Measurements from ENCODE around the gene EXOC6B.

Gene EXOC6B

GRCh38 chr2:72271766-72272641, 553.8 kb downstream of the EXOC6B start:
- no peak overlapping the region for H3K27ac Mint-ChIP-seq
- no peaks in the 10 kb centered on the region for H3K36me3 Mint-ChIP-seq
- no peaks in the 10 kb centered on the region for H3K27me3 Mint-ChIP-seq
- no peaks in the 10 kb centered on the region for H3K4me1 Mint-ChIP-seq
- no peak overlapping the region for H3K4me3 Mint-ChIP-seq
- CTCF ChIA-PET, result no interaction called here
- no peak for DNase-seq
- no peaks in the 10 kb centered on the region for H3K9me3 Mint-ChIP-seq

GRCh38 chr2:72271276-72271614, 554.6 kb downstream of the EXOC6B start:
- Mint-ChIP-seq H3K9me3 (no peaks in the 10 kb centered on the region), H3K27me3 (no peaks in the 10 kb centered on the region), H3K27ac (no peak overlapping the region), H3K36me3 (no peaks in the 10 kb centered on the region), H3K4me3 (no peak overlapping the region), H3K4me1 (no peaks in the 10 kb centered on the region)
- CTCF ChIA-PET, result no interaction called here
- DNase-seq, result no peak

DNA sequence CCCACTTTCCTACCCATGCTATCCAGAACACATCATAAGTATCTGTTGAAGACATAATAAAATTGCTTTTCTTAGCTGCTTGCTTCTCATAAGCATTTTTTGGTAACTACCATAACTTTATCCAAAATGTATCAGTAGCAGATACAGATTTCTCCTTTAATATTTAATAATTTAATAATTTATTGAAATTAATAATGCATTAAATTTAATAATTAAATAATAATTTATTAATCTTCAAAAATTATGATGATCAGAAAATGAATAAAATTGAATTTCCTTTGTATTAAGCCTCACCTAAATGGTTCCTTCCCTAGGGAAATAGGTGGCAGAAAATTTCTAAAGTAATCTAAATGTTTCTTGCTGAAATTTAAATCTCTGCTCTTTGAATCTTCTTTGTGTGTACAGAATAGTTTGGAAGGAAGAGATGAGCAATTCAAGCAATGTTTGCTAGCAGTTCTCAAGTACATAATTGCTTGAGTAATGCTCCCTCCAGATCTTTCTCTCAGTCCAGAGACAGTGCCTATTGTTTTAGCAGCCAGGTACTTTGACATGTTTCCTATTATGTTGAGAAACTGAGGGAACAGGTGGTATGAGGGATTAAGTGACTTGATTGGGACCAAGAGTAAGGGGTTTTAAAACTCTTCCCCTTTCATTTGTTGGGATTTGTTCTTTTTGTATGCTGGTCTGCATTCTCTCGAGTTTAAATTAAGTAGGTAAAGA, 555.1 kb downstream of the EXOC6B start:
- H3K4me3 Mint-ChIP-seq, result no peak overlapping the region
- no peaks in the 10 kb centered on the region for H3K36me3 Mint-ChIP-seq
- H3K9me3 Mint-ChIP-seq, result no peaks in the 10 kb centered on the region
- no peaks in the 10 kb centered on the region for H3K27me3 Mint-ChIP-seq
- CTCF ChIA-PET, result no interaction called here
- DNase-seq, result no peak
- H3K4me1 Mint-ChIP-seq, result no peaks in the 10 kb centered on the region
- no peak overlapping the region for H3K27ac Mint-ChIP-seq

DNA sequence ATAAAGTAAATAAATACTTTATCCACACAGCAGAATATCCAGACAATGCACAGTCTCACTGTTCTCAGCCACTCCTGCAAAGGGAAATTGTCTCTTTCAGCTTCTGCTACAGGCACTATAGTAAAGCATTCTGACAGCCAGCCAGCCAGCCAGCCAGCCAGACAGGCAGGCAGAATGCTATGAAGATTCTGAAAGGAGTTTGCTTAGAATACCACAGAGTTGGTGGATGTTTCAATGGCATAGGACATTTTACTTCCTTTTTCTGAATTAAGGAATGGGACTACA, 562.1 kb downstream of the EXOC6B start:
- Mint-ChIP-seq H3K36me3 (no peaks in the 10 kb centered on the region), H3K9me3 (no peaks in the 10 kb centered on the region), H3K27me3 (no peaks in the 10 kb centered on the region), H3K4me3 (no peak overlapping the region), H3K27ac (no peak overlapping the region), H3K4me1 (no peaks in the 10 kb centered on the region)
- CTCF ChIA-PET, result no interaction called here
- DNase-seq, result no peak

DNA sequence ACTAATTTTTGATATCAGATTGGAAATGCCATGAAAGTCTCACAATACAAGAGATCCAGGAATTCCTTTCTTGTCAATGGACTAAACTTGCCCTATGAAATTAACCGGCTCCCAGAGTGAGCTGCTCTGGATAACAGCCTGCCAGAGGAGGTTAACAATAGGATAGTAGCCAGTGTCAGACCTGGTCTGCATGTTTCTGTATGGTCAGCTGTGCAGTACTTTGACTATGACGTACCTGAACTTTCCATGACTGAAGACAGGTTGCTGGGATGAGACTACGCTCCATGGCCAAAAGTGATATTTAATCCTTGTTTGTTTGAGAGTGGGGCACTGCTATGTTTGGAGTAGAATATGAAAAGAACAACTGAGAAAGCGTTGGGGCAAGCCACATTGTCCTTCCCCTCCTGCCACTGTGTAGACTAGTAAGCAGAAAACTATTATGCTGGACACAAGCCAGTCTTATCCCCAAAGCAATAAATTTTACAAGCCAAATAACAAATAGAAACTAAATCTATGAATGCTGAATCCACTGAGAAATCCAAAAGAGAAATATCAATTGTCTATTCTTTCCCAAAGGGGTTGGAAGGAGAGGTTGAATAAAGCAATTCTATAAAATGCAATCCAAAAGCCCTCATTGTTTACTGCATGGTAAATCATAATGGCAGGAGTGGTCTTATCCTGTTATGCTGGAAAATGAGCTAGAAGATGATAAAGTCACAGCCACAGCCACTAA, 562.6 kb downstream of the EXOC6B start:
- DNase-seq, result no peak
- H3K36me3 Mint-ChIP-seq, result no peaks in the 10 kb centered on the region
- no peak overlapping the region for H3K4me3 Mint-ChIP-seq
- no peaks in the 10 kb centered on the region for H3K4me1 Mint-ChIP-seq
- CTCF ChIA-PET, result no interaction called here
- H3K27ac Mint-ChIP-seq, result no peak overlapping the region
- no peaks in the 10 kb centered on the region for H3K27me3 Mint-ChIP-seq
- H3K9me3 Mint-ChIP-seq, result no peaks in the 10 kb centered on the region

DNA sequence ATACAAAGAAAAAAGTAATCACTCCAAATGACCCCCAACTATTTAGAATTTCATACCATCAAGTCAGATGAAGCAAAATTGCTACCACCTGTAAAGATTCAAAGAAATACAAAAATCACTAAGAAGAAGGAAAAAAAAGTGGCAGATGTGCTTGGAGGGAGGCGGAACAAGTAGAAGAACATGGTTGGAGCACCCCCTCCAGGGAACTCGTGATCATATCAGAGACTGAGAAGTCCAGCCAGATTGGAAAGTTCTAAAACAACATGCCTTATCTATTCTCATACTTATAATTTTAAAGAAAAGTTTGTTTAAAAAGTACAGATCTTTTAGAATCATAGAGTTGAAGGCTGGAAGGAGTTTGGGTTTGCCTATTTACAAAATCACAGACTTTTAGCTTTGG, 564.8 kb downstream of the EXOC6B start:
- no peak for DNase-seq
- Mint-ChIP-seq H3K4me1 (no peaks in the 10 kb centered on the region), H3K9me3 (no peaks in the 10 kb centered on the region), H3K27me3 (no peaks in the 10 kb centered on the region), H3K27ac (no peak overlapping the region), H3K4me3 (no peak overlapping the region), H3K36me3 (no peaks in the 10 kb centered on the region)
- CTCF ChIA-PET, result no interaction called here

- Mint-ChIP-seq H3K36me3 (no peaks in the 10 kb centered on the region), H3K4me3 (no peak overlapping the region), H3K27me3 (no peaks in the 10 kb centered on the region), H3K9me3 (peaks cover 3% of the 10 kb centered on the region), H3K4me1 (no peaks in the 10 kb centered on the region), H3K27ac (no peak overlapping the region)
- CTCF ChIA-PET, result interaction anchor here (0.6 kb wide), 1 partner anchor 322 kb away, joined by 3 read pairs; no protein-coding TSS in a partner anchor
- DNase-seq, result no peak
These were observed 570.3 kb downstream of the EXOC6B start for GRCh38 chr2:72255540-72255939.

DNA sequence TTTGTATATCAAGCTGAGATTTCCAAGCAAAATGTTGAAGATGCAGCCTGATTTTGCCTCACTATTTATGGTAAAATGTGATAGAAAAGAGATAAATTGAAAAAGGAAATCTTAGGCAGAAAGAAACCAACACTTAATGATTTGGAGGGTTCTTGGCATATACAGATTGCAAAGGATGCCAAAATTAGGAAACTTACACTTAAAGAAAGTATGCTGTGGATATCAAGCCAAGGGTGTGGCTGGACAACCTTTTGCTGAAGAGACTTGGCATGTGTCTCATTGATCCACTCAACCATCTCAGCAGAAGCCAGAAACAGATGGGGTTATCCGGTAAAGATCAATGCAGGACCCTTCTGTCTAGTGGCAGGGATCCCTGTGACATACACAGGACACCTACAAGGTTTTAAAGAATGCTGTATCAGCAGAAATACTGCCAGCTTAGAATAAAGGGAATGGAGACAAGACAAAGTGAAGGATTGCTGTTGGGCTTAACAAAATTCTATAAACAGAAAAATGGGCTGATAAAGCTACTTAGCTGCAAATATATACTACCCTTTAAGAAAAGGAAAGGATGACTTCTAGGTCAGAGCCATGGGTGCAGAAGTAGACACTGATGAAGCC, 570.9 kb downstream of the EXOC6B start:
- CTCF ChIA-PET, result interaction anchor here (0.6 kb wide), 1 partner anchor 321 kb away, joined by 3 read pairs; no protein-coding TSS in a partner anchor
- DNase-seq, result no peak
- Mint-ChIP-seq H3K27ac (no peak overlapping the region), H3K9me3 (peaks cover 3% of the 10 kb centered on the region), H3K36me3 (no peaks in the 10 kb centered on the region), H3K4me1 (no peaks in the 10 kb centered on the region), H3K27me3 (no peaks in the 10 kb centered on the region), H3K4me3 (no peak overlapping the region)

GRCh38 chr2:72238311-72238710, 587.5 kb downstream of the EXOC6B start:
- no peaks in the 10 kb centered on the region for H3K9me3 Mint-ChIP-seq
- H3K4me3 Mint-ChIP-seq, result no peak overlapping the region
- peaks cover 12% of the 10 kb centered on the region for H3K4me1 Mint-ChIP-seq
- no peak overlapping the region for H3K27ac Mint-ChIP-seq
- DNase-seq, result no peak
- CTCF ChIA-PET, result no interaction called here
- H3K36me3 Mint-ChIP-seq, result peaks cover 2% of the 10 kb centered on the region
- H3K27me3 Mint-ChIP-seq, result no peaks in the 10 kb centered on the region

DNA sequence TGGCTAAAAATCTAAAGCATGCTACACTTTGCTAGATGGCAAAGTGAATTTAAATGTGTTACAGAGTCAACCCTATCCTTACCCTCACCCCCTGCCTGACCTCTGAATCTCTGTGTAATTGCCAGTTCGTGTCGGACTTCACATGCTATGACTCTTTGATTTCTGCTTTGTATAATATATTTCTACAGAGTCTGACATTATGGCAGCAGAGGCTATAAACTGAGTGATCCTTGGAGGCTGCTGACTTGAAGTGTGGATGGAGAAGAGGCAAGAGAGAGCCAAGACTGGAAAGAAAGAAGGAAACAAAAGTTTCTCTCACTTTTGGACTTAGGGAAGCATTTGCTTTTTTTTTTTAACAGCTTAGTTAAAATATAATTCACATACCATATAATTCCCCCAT, 588.3 kb downstream of the EXOC6B start:
- Mint-ChIP-seq H3K27ac (no peak overlapping the region), H3K27me3 (no peaks in the 10 kb centered on the region), H3K4me1 (peaks cover 12% of the 10 kb centered on the region), H3K4me3 (no peak overlapping the region), H3K36me3 (peaks cover 2% of the 10 kb centered on the region), H3K9me3 (no peaks in the 10 kb centered on the region)
- CTCF ChIA-PET, result no interaction called here
- no peak for DNase-seq

- DNase-seq, result no peak
- no peaks in the 10 kb centered on the region for H3K27me3 Mint-ChIP-seq
- H3K27ac Mint-ChIP-seq, result no peak overlapping the region
- H3K4me1 Mint-ChIP-seq, result peaks cover 9% of the 10 kb centered on the region
- CTCF ChIA-PET, result no interaction called here
- H3K4me3 Mint-ChIP-seq, result no peak overlapping the region
- H3K36me3 Mint-ChIP-seq, result peaks cover 2% of the 10 kb centered on the region
- H3K9me3 Mint-ChIP-seq, result no peaks in the 10 kb centered on the region
These were observed 589.3 kb downstream of the EXOC6B start for GRCh38 chr2:72236445-72237067.

DNA sequence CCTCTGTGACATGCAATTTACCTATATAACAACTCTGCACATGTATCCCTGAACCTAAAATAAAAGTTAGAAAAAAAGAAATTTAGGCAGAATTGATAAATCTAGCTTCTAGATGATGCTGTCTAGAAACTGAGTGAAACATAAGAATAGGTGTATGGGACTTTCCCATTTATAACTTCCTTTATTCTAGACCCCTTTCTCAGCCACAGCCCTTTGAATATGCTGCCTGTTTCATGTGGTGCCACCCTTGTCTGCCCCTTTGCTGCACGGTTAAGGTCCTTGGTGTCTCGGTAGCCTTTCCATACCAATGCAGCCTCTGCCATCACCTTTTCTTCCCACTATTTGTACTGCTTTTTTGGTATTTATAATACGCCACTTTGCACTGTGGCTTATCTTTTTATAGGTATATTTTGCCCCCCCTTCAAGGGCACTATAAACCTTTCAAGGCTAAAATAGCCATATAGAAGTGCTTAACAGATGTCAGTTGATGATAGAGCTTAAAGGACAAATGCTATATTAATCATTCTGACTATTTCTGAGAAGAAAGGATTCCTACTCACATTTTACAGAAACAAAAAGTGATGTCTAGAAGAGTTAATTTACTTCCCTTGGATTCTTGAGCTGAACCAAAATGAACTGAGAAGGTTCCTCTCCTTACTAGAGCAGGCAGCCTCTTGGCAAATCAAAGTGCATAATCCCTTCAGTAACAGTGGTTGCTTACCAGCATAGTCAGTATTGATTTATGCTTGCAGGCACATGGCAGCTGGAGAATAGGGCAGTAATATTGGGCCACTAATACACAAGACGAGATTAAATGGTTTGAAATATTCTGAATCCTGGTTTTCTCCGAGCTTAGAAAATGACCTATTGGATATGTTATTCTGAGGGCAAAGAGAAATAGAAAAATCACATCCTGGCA, 590.1 kb downstream of the EXOC6B start:
- no peak for DNase-seq
- Mint-ChIP-seq H3K4me3 (no peak overlapping the region), H3K27ac (no peak overlapping the region), H3K27me3 (no peaks in the 10 kb centered on the region), H3K4me1 (peaks cover 1% of the 10 kb centered on the region), H3K36me3 (no peaks in the 10 kb centered on the region), H3K9me3 (no peaks in the 10 kb centered on the region)
- CTCF ChIA-PET, result no interaction called here

DNA sequence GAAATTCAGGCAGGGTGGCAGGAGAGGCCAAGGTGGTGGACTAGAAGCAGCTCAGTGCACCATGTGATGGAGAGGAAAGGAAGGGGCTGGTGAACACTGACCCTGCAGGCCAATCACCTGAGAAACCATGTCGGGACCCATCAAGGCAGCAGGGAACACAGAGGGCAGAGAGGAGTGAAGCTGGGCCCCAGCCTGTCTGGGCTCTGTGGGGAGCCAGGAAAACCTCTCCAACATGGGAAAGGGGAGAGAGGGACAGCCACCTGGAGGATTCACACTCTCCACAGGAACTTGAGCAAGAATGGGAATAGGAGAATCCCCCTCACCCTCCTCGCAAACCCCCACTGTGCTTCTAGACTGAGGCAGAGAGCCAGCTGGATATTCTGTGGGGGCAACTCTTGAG, 592.6 kb downstream of the EXOC6B start:
- no peaks in the 10 kb centered on the region for H3K9me3 Mint-ChIP-seq
- DNase-seq, result no peak
- CTCF ChIA-PET, result no interaction called here
- no peaks in the 10 kb centered on the region for H3K27me3 Mint-ChIP-seq
- no peaks in the 10 kb centered on the region for H3K4me1 Mint-ChIP-seq
- H3K27ac Mint-ChIP-seq, result no peak overlapping the region
- H3K4me3 Mint-ChIP-seq, result no peak overlapping the region
- H3K36me3 Mint-ChIP-seq, result no peaks in the 10 kb centered on the region

Data from activated naive CD4-positive, alpha-beta T cell treated with anti-CD3 and anti-CD28 coated beads, Interleukin-2, amount 10 ng/mL, durations not matched to agents 7 days and 5 days (primary cell).